K562 (cell line): ENCODE measurements around the gene SEC14L5.

ENCODE experiments used
- FOXP1 ChIP-seq: sonication (generic); formaldehyde crosslinking; IDR thresholded peaks from 2 replicates; pipeline ENCODE4 v1.8.0; 2022; ENCODE audit warnings: mild to moderate bottlenecking, missing genetic modification reagents
- KLF1 ChIP-seq: fragments of 450-650 bp; IDR thresholded peaks from 2 replicates; pipeline ENCODE4 v1.6.1; 2016; ENCODE audit warnings: missing genetic modification characterization, missing compliant biosample characterization
- SMAD3 ChIP-seq: fragments of 450-650 bp; formaldehyde crosslinking; conservative IDR thresholded peaks from 2 replicates; pipeline ENCODE4 v1.4.0; 2020; ENCODE audit warnings: mild to moderate bottlenecking
- SP1 ChIP-seq: sonication (generic); formaldehyde crosslinking; IDR thresholded peaks from 2 replicates; pipeline ENCODE4 v1.8.1; 2022; ENCODE audit warnings: mild to moderate bottlenecking, missing genetic modification reagents
- TAF1 ChIP-seq: IDR thresholded peaks from 2 replicates; pipeline ENCODE4 v1.6.1; 2011; ENCODE audit warnings: mild to moderate bottlenecking, low read length, moderate library complexity; ENCODE audit not compliant: insufficient read depth, control insufficient read depth, severe bottlenecking; ENCODE audit errors: extremely low read depth
- ZNF644 ChIP-seq: fragments of 200-800 bp; sonication (Bioruptor generic); IDR thresholded peaks from 2 replicates; pipeline ENCODE4 v1.6.1; 2016; ENCODE audit warnings: low read depth, missing genetic modification characterization, missing compliant biosample characterization
- ZNF766 ChIP-seq: fragments of 200-800 bp; sonication (Bioruptor generic); conservative IDR thresholded peaks from 2 replicates; pipeline ENCODE4 v1.6.1; 2016; ENCODE audit warnings: missing genetic modification characterization, missing compliant biosample characterization
- TF ChIP-seq, protein P1 (sequence below), 3 experiments: IDR thresholded peaks in 2 of 3; conservative IDR thresholded peaks in 1 of 3; 2 replicates each; pipeline ENCODE4 v1.5.1; 2011 to 2012; ENCODE audit warnings: low read length in 3 of 3, mild to moderate bottlenecking in 3 of 3, control low read depth in 2 of 3, improper control_type of control experiment in 1 of 3, inconsistent platforms in 1 of 3, low read depth in 1 of 3, mixed read lengths in 1 of 3, moderate library complexity in 1 of 3; ENCODE audit not compliant: insufficient read depth in 2 of 3
- TF ChIP-seq, protein P2 (sequence below): sonication (generic); formaldehyde crosslinking; IDR thresholded peaks from 2 replicates; pipeline ENCODE4 v1.9.0; 2022; ENCODE audit warnings: mild to moderate bottlenecking, missing genetic modification reagents

DNA sequence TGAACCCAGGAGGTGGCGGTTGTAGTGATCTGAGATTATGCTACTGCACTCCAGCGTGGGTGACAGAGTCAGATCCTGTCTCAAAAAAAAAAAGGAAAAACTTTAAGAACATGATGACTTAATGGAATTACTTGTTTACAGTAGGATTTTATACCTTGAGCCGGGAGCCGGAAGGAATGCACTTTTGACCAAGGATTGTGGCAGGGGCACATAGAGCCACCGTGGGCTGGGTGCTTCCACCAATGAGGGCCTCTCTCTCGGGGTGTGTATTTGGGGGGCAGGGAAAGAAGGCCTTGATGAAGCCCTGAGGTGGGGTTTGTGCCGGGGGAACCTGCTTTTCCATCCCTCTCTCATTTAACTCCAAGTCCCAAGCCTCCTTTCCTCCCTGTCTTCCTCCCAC is 82.3 kb downstream of the SEC14L5 start:
- no peak for TF ChIP-seq SP1
- TF ChIP-seq, protein P1, sequence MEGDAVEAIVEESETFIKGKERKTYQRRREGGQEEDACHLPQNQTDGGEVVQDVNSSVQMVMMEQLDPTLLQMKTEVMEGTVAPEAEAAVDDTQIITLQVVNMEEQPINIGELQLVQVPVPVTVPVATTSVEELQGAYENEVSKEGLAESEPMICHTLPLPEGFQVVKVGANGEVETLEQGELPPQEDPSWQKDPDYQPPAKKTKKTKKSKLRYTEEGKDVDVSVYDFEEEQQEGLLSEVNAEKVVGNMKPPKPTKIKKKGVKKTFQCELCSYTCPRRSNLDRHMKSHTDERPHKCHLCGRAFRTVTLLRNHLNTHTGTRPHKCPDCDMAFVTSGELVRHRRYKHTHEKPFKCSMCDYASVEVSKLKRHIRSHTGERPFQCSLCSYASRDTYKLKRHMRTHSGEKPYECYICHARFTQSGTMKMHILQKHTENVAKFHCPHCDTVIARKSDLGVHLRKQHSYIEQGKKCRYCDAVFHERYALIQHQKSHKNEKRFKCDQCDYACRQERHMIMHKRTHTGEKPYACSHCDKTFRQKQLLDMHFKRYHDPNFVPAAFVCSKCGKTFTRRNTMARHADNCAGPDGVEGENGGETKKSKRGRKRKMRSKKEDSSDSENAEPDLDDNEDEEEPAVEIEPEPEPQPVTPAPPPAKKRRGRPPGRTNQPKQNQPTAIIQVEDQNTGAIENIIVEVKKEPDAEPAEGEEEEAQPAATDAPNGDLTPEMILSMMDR (IDR thresholded peaks at IDR 0.05 in 2 of 3, conservative IDR thresholded peaks at IDR 0.05 in 1 of 3; ENCODE audit: insufficient read depth in 2 of 3, low read depth in 1 of 3, low read length in 3 of 3) = no peak
- TF ChIP-seq TAF1 = no peak
- no peak for TF ChIP-seq KLF1
- TF ChIP-seq, protein P2, sequence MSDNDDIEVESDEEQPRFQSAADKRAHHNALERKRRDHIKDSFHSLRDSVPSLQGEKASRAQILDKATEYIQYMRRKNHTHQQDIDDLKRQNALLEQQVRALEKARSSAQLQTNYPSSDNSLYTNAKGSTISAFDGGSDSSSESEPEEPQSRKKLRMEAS = no peak
- no peak for TF ChIP-seq ZNF766
- no peak for TF ChIP-seq ZNF644 (tag)
- no peak for TF ChIP-seq SMAD3
- TF ChIP-seq FOXP1 = no peak
